H9 (cell line): ENCODE measurements around the gene BTBD17. TPM values are rescaled to one million over a fixed set of nuclear protein-coding genes. Genes with fewer than 3 reads are reported as not detected.

Experiments used
- DNase-seq: peaks from one replicate; pipeline ENCODE4 v3.0.0-alpha.2; 2017
- H2AFZ ChIP-seq: one replicate; pipeline ENCODE4 v1.6.1; 2013; ENCODE audit warnings: mild to moderate bottlenecking, low read length, control low read depth, moderate library complexity
- H2AK5ac ChIP-seq: 2 replicates; pipeline ENCODE4 v1.6.1; 2013; ENCODE audit warnings: low read length, control low read depth, mixed read lengths; ENCODE audit not compliant: insufficient read length
- H2BK120ac ChIP-seq: one replicate; pipeline ENCODE4 v1.6.1; 2013; ENCODE audit warnings: low read depth, mild to moderate bottlenecking, low read length, control low read depth, inconsistent platforms; ENCODE audit not compliant: poor library complexity, severe bottlenecking
- H2BK12ac ChIP-seq: 2 replicates; pipeline ENCODE4 v1.6.1; 2013; ENCODE audit warnings: low read length, control low read depth, mixed read lengths, low read depth; ENCODE audit not compliant: insufficient read length
- H2BK15ac ChIP-seq: 2 replicates; pipeline ENCODE4 v1.6.1; 2013; ENCODE audit warnings: low read depth, low read length, control low read depth
- H2BK20ac ChIP-seq: one replicate; pipeline ENCODE4 v1.6.1; 2013; ENCODE audit warnings: low read depth, mild to moderate bottlenecking, low read length, control low read depth, inconsistent platforms; ENCODE audit not compliant: poor library complexity, severe bottlenecking
- H2BK5ac ChIP-seq: 2 replicates; pipeline ENCODE4 v1.6.1; 2013; ENCODE audit warnings: low read length, control low read depth, mixed read lengths; ENCODE audit not compliant: insufficient read length
- H3K14ac ChIP-seq: 2 replicates; pipeline ENCODE4 v1.6.1; 2013; ENCODE audit warnings: low read length, control low read depth; ENCODE audit not compliant: insufficient read depth
- H3K18ac ChIP-seq: 2 replicates; pipeline ENCODE4 v1.6.1; 2013; ENCODE audit warnings: low read depth, mild to moderate bottlenecking, mixed read lengths, low read length, control low read depth; ENCODE audit not compliant: insufficient read length
- H3K23ac ChIP-seq: 2 replicates; pipeline ENCODE4 v1.6.1; 2013; ENCODE audit warnings: low read length, control low read depth, mixed read lengths, low read depth; ENCODE audit not compliant: insufficient read length
- H3K23me2 ChIP-seq: 2 replicates; pipeline ENCODE4 v1.6.1; 2013; ENCODE audit warnings: low read depth, mild to moderate bottlenecking, mixed read lengths, low read length, control low read depth; ENCODE audit not compliant: insufficient read length, poor library complexity, severe bottlenecking
- H3K27ac ChIP-seq: 2 replicates; pipeline ENCODE4 v1.5.1; 2013; ENCODE audit warnings: low read length, control low read depth, mixed read lengths, low read depth; ENCODE audit not compliant: insufficient read length
- H3K27me3 ChIP-seq: 2 replicates; pipeline ENCODE4 v1.6.1; 2013; ENCODE audit warnings: low read length, control low read depth, inconsistent platforms; ENCODE audit not compliant: insufficient read depth
- H3K4ac ChIP-seq: 2 replicates; pipeline ENCODE4 v1.6.1; 2013; ENCODE audit warnings: low read depth, mild to moderate bottlenecking, control low read depth, inconsistent platforms, low read length, moderate library complexity
- H3K4me1 ChIP-seq: 2 replicates; pipeline ENCODE4 v1.6.1; 2013; ENCODE audit warnings: low read length, control low read depth, inconsistent platforms; ENCODE audit not compliant: insufficient read depth
- H3K4me2 ChIP-seq: 2 replicates; pipeline ENCODE4 v1.6.1; 2013; ENCODE audit warnings: low read length, control low read depth, mixed read lengths; ENCODE audit not compliant: insufficient read length, insufficient read depth
- H3K56ac ChIP-seq: 2 replicates; pipeline ENCODE4 v1.6.1; 2013; ENCODE audit warnings: low read depth, mild to moderate bottlenecking, mixed read lengths, low read length, control low read depth; ENCODE audit not compliant: insufficient read length
- H3K79me1 ChIP-seq: 2 replicates; pipeline ENCODE4 v1.6.1; 2013; ENCODE audit warnings: low read depth, mild to moderate bottlenecking, moderate library complexity, low read length, control low read depth, inconsistent platforms; ENCODE audit not compliant: insufficient read depth, poor library complexity, severe bottlenecking
- H3K79me2 ChIP-seq: 2 replicates; pipeline ENCODE4 v1.6.1; 2013; ENCODE audit warnings: low read length, control low read depth, inconsistent platforms; ENCODE audit not compliant: insufficient read depth
- H3K9ac ChIP-seq: 2 replicates; pipeline ENCODE4 v1.6.1; 2013; ENCODE audit warnings: low read length, control low read depth, mixed read lengths; ENCODE audit not compliant: insufficient read length; ENCODE audit errors: extremely low read depth
- H3K9me3 ChIP-seq: one replicate; pipeline ENCODE4 v1.6.1; 2013; ENCODE audit warnings: low read depth, low read length, inconsistent platforms; ENCODE audit not compliant: control insufficient read depth
- H3T11ph ChIP-seq: one replicate; pipeline ENCODE4 v1.6.1; 2013; ENCODE audit warnings: mild to moderate bottlenecking, low read length, control low read depth, inconsistent platforms
- H4K20me1 ChIP-seq: one replicate; pipeline ENCODE4 v1.6.1; 2013; ENCODE audit not compliant: control insufficient read depth, insufficient read length, insufficient read depth
- H4K5ac ChIP-seq: 2 replicates; pipeline ENCODE4 v1.6.1; 2013; ENCODE audit warnings: low read depth, mild to moderate bottlenecking, mixed read lengths, low read length, control low read depth; ENCODE audit not compliant: insufficient read length
- H4K8ac ChIP-seq: replicated peaks from 2 replicates; pipeline ENCODE4 v1.6.1; 2013; ENCODE audit warnings: low read length, control low read depth, mixed read lengths, low read depth; ENCODE audit not compliant: insufficient read length
- H4K91ac ChIP-seq: 2 replicates; pipeline ENCODE4 v1.6.1; 2013; ENCODE audit warnings: low read depth, mild to moderate bottlenecking, moderate library complexity, mixed read lengths, low read length, control low read depth; ENCODE audit not compliant: insufficient read length
- H3K27ac Mint-ChIP-seq, 3 experiments: 2 replicates in 2 of 3; 3 replicates in 1 of 3; pipeline ENCODE4 v1.8.0; 2020 to 2021; ENCODE audit warnings: mixed read lengths in 3 of 3, mild to moderate bottlenecking in 1 of 3, moderate library complexity in 1 of 3
- H3K27me3 Mint-ChIP-seq: 2 replicates; pipeline ENCODE4 v1.8.0; 2021; ENCODE audit warnings: low read depth, mild to moderate bottlenecking, moderate library complexity, mixed read lengths
- H3K36me3 Mint-ChIP-seq, 3 experiments: 2 replicates in 2 of 3; 3 replicates in 1 of 3; pipeline ENCODE4 v1.8.0; 2020 to 2021; ENCODE audit warnings: low read depth in 3 of 3, mixed read lengths in 3 of 3; ENCODE audit not compliant: insufficient read depth in 1 of 3
- H3K4me1 Mint-ChIP-seq, 2 experiments: 2 replicates each; pipeline ENCODE4 v1.8.0; 2020; ENCODE audit warnings: mixed read lengths in 2 of 2
- H3K4me3 Mint-ChIP-seq, 2 experiments: 2 replicates in 1 of 2; 3 replicates in 1 of 2; pipeline ENCODE4 v1.8.0; 2020 to 2021; ENCODE audit warnings: mild to moderate bottlenecking in 2 of 2, mixed read lengths in 2 of 2, moderate library complexity in 1 of 2
- H3K9me3 Mint-ChIP-seq, 2 experiments: 2 replicates in 1 of 2; 3 replicates in 1 of 2; pipeline ENCODE4 v1.8.0; 2020; ENCODE audit warnings: mild to moderate bottlenecking in 2 of 2, mixed read lengths in 2 of 2, moderate library complexity in 1 of 2
- WGBS: extraction: QIAGEN DNeasy Blood & Tissue Kit; methylation state at CpG from one replicate; pipeline ENCODE4 v1.1.7; 2013; ENCODE audit warnings: missing lambda C conversion rate, low lambda C conversion rate, mixed read lengths; ENCODE audit not compliant: insufficient read length; ENCODE audit errors: extremely low coverage; 5-methylcytosine and 5-hydroxymethylcytosine counted together
- total RNA-seq: library from RNA; stranded (reverse); gene quantifications from 2 replicates; pipeline ENCODE4 v1.2.1, GENCODE V29; 2021
- TF ChIP-seq, protein P1 (sequence below): fragments of 200-600 bp; sonication (generic); conservative IDR thresholded peaks from 3 replicates; pipeline ENCODE4 v1.8.0; 2021; ENCODE audit warnings: antibody characterized with exemption, mild to moderate bottlenecking

Gene BTBD17
- total RNA-seq, 1 experiment from 2014 or later, result 0.33 TPM

DNA sequence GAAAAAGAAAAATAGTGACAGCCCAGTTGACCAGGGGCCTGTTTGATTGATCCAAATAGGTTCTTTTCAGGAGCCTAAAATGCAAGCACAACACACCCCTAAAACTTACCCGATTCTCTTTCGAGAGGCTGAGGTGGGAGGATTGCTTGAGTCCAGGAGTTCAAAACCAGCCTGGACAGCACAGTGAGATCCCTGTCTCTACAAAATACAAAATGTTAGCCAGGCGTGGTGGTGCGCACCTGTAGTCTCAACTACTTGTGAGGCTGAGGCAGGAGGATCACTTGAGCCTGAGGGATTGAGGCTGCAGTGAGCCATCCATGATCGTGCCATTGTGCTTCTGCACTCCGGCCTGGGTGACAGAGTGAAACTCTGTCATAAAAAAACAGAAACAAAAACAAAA is 37.1 kb downstream of the BTBD17 start:
- no peak overlapping the region for H3K27ac Mint-ChIP-seq
- no peak overlapping the region for H2AK5ac ChIP-seq

More for the DNA sequence above, 37.1 kb downstream of the BTBD17 start:
- H4K91ac ChIP-seq, result no peak overlapping the region
- H3K4me1 Mint-ChIP-seq, result peaks cover 17 to 30% of the 10 kb centered on the region in 2 experiments
- H2BK12ac ChIP-seq, result no peak overlapping the region
- H2AFZ ChIP-seq, result no peak overlapping the region
- no peaks in the 10 kb centered on the region for H3K9me3 ChIP-seq
- H3K4ac ChIP-seq, result no peak overlapping the region
- no peak overlapping the region for H4K5ac ChIP-seq
- no peak overlapping the region for H2BK120ac ChIP-seq
- H3K79me1 ChIP-seq, result no peaks in the 10 kb centered on the region
- H3K23ac ChIP-seq, result no peak overlapping the region
- H3K36me3 Mint-ChIP-seq, result no peaks in the 10 kb centered on the region; a peak in 1 of 7 replicates
- H3K4me2 ChIP-seq, result no peak overlapping the region
- H3K9ac ChIP-seq, result no peak overlapping the region
- TF ChIP-seq, protein P1, sequence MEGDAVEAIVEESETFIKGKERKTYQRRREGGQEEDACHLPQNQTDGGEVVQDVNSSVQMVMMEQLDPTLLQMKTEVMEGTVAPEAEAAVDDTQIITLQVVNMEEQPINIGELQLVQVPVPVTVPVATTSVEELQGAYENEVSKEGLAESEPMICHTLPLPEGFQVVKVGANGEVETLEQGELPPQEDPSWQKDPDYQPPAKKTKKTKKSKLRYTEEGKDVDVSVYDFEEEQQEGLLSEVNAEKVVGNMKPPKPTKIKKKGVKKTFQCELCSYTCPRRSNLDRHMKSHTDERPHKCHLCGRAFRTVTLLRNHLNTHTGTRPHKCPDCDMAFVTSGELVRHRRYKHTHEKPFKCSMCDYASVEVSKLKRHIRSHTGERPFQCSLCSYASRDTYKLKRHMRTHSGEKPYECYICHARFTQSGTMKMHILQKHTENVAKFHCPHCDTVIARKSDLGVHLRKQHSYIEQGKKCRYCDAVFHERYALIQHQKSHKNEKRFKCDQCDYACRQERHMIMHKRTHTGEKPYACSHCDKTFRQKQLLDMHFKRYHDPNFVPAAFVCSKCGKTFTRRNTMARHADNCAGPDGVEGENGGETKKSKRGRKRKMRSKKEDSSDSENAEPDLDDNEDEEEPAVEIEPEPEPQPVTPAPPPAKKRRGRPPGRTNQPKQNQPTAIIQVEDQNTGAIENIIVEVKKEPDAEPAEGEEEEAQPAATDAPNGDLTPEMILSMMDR, result no peak
- H3K27me3 Mint-ChIP-seq, result peaks cover 91% of the 10 kb centered on the region
- WGBS, result no CpG with 5 or more reads among the region's 6 CpGs
- no peak overlapping the region for H2BK5ac ChIP-seq
- no peak overlapping the region for H3K18ac ChIP-seq
- no peak overlapping the region for H3K14ac ChIP-seq
- no peak overlapping the region for H2BK20ac ChIP-seq
- H3K4me1 ChIP-seq, result no peaks in the 10 kb centered on the region
- peaks cover 6% of the 10 kb centered on the region for H3K23me2 ChIP-seq
- no peak overlapping the region for H3K56ac ChIP-seq
- no peaks in the 10 kb centered on the region; the same call in 1 of the 2 replicates for H3K27me3 ChIP-seq
- no peak overlapping the region; a peak in 1 of 5 replicates for H3K4me3 Mint-ChIP-seq
- H3K79me2 ChIP-seq, result no peaks in the 10 kb centered on the region
- no peak overlapping the region for H3K27ac ChIP-seq
- H2BK15ac ChIP-seq, result no peak overlapping the region
- no peaks in the 10 kb centered on the region for H4K20me1 ChIP-seq
- H4K8ac ChIP-seq, result no peak overlapping the region
- no peaks in the 10 kb centered on the region for H3K9me3 Mint-ChIP-seq
- no peak for DNase-seq
- no peak overlapping the region for H3T11ph ChIP-seq
